GM12864 (cell line): Measurements from ENCODE around the gene SUMO1.
A peak's percentile ranks its signal among the peaks of the same experiment; 100 is the strongest.

Experiments
- DNase-seq: peaks from one replicate; pipeline ENCODE4 v3.0.0-alpha.2; 2011; ENCODE audit warnings: low read depth
- H3K4me3 ChIP-seq: 2 replicates; pipeline ENCODE4 v1.5.1; 2011; ENCODE audit warnings: mild to moderate bottlenecking, low read depth, low read length, control low read depth
- CTCF ChIP-seq: IDR thresholded peaks from 2 replicates; pipeline ENCODE4 v1.5.1; 2011; ENCODE audit warnings: low read depth, mild to moderate bottlenecking, moderate library complexity, low read length, control low read depth, inconsistent platforms; ENCODE audit errors: missing control alignments

SUMO1 gene

GRCh38 chr2:202178346-202178958 is 59.9 kb downstream of the SUMO1 start:
- no peak overlapping the region for H3K4me3 ChIP-seq
- DNase-seq = peak; percentile 26
- TF ChIP-seq CTCF = peak; percentile 73

GRCh38 chr2:202172439-202173211 is 65.8 kb downstream of the SUMO1 start:
- DNase-seq = no peak
- H3K4me3 ChIP-seq = no peak overlapping the region
- TF ChIP-seq CTCF = no peak

- H3K4me3 ChIP-seq = no peak overlapping the region
- DNase-seq = no peak
- TF ChIP-seq CTCF = no peak
Measured at GRCh38 chr2:202171241-202171825, 67.1 kb downstream of the SUMO1 start.

- no peak overlapping the region for H3K4me3 ChIP-seq
- TF ChIP-seq CTCF = no peak
- no peak for DNase-seq
Measured at GRCh38 chr2:202169832-202170424, 68.5 kb downstream of the SUMO1 start.

- H3K4me3 ChIP-seq = no peak overlapping the region
- TF ChIP-seq CTCF = no peak
- no peak for DNase-seq
Measured at GRCh38 chr2:202169131-202169530, 69.3 kb downstream of the SUMO1 start.

GRCh38 chr2:202165945-202166344 is 72.5 kb downstream of the SUMO1 start:
- no peak overlapping the region for H3K4me3 ChIP-seq
- TF ChIP-seq CTCF = no peak
- DNase-seq = no peak
